GM23338 (cell line): ENCODE measurements around the gene FGF4. TPM values are rescaled to one million over a fixed set of nuclear protein-coding genes. Genes with fewer than 3 reads are reported as not detected.
A peak's percentile ranks its signal among the peaks of the same experiment; 100 is the strongest.

ENCODE experiments used
- ATAC-seq: fragments of 200-7000 bp; cut with Tn5 transposase; 3 replicates; pipeline ENCODE4 v1.9.1; 2020
- DNase-seq: peaks from one replicate; pipeline ENCODE4 v3.0.0-alpha.2; 2015; ENCODE audit warnings: low spot score
- H2AFZ ChIP-seq: fragments of 200-600 bp; sonication (generic); 2 replicates; pipeline ENCODE4 v1.8.0; 2016; ENCODE audit warnings: antibody characterized with exemption, mild to moderate bottlenecking, moderate library complexity
- H3F3A ChIP-seq: fragments of 200-600 bp; sonication (generic); replicated peaks from 2 replicates; pipeline ENCODE4 v1.8.0; 2017; ENCODE audit warnings: antibody characterized with exemption, mixed run types, low read depth
- H3K27ac ChIP-seq: fragments of 200-600 bp; sonication (generic); 2 replicates; pipeline ENCODE4 v1.6.1; 2016; ENCODE audit warnings: low read depth
- H3K27me3 ChIP-seq: fragments of 200-600 bp; sonication (generic); 2 replicates; pipeline ENCODE4 v1.8.0; 2016; ENCODE audit warnings: mild to moderate bottlenecking, mixed run types, moderate library complexity; ENCODE audit not compliant: insufficient read depth
- H3K36me3 ChIP-seq: fragments of 200-600 bp; sonication (generic); 2 replicates; pipeline ENCODE4 v1.8.0; 2016; ENCODE audit warnings: mild to moderate bottlenecking; ENCODE audit not compliant: insufficient read depth
- H3K4me1 ChIP-seq: fragments of 200-600 bp; sonication (generic); 2 replicates; pipeline ENCODE4 v1.8.0; 2016; ENCODE audit warnings: mild to moderate bottlenecking, moderate library complexity; ENCODE audit not compliant: insufficient read depth
- H3K4me2 ChIP-seq: fragments of 200-600 bp; sonication (generic); 2 replicates; pipeline ENCODE4 v1.7.1; 2017; ENCODE audit warnings: mixed run types
- H3K4me3 ChIP-seq: fragments of 200-600 bp; sonication (generic); 2 replicates; pipeline ENCODE4 v1.6.1; 2016; ENCODE audit warnings: mixed run types
- H3K79me2 ChIP-seq: fragments of 200-600 bp; sonication (generic); replicated peaks from 2 replicates; pipeline ENCODE4 v1.8.0; 2017; ENCODE audit warnings: mild to moderate bottlenecking; ENCODE audit not compliant: insufficient read depth
- H3K9me2 ChIP-seq: fragments of 200-600 bp; sonication (generic); 2 replicates; pipeline ENCODE4 v1.8.0; 2017; ENCODE audit not compliant: insufficient read depth
- H4K20me1 ChIP-seq: fragments of 200-600 bp; sonication (generic); replicated peaks from 2 replicates; pipeline ENCODE4 v1.8.0; 2017; ENCODE audit warnings: mild to moderate bottlenecking; ENCODE audit not compliant: insufficient read depth
- H3K27ac Mint-ChIP-seq: 2 replicates; pipeline ENCODE4 v1.8.0; 2020; ENCODE audit warnings: inconsistent platforms, mild to moderate bottlenecking, moderate library complexity, mixed read lengths
- H3K27me3 Mint-ChIP-seq: 3 replicates; pipeline ENCODE4 v1.8.0; 2022; ENCODE audit warnings: low read depth, mild to moderate bottlenecking, moderate library complexity, mixed read lengths, inconsistent platforms; ENCODE audit not compliant: insufficient read depth, poor library complexity
- H3K36me3 Mint-ChIP-seq: 3 replicates; pipeline ENCODE4 v1.8.0; 2021; ENCODE audit warnings: low read depth, mild to moderate bottlenecking, inconsistent platforms, moderate library complexity, mixed read lengths
- H3K4me1 Mint-ChIP-seq: 3 replicates; pipeline ENCODE4 v1.8.0; 2020; ENCODE audit warnings: mild to moderate bottlenecking, inconsistent platforms, mixed read lengths
- H3K4me3 Mint-ChIP-seq: 3 replicates; pipeline ENCODE4 v1.8.0; 2021; ENCODE audit warnings: moderate library complexity, mild to moderate bottlenecking, inconsistent platforms, mixed read lengths
- H3K9me3 Mint-ChIP-seq: 3 replicates; pipeline ENCODE4 v1.8.0; 2020; ENCODE audit warnings: moderate library complexity, mild to moderate bottlenecking, inconsistent platforms, mixed read lengths
- CREB1 ChIP-seq: fragments of 250-450 bp; sonication (Bioruptor Pico); IDR thresholded peaks from 2 replicates; pipeline ENCODE4 v1.5.0; 2020; ENCODE audit warnings: low read depth, mild to moderate bottlenecking, moderate library complexity
- CTCF ChIP-seq, 2 experiments: fragments of 200-600 bp in 1 of 2; sonication (generic) in 1 of 2; conservative IDR thresholded peaks; 2 replicates each; pipeline versions ENCODE4 v1.5.1 to v1.6.1; 2016 to 2017; ENCODE audit warnings: antibody characterized with exemption in 2 of 2, low read depth in 2 of 2, mild to moderate bottlenecking in 2 of 2, moderate library complexity in 1 of 2
- EZH2 ChIP-seq: fragments of 200-600 bp; sonication (generic); IDR thresholded peaks from one replicate; pipeline ENCODE4 v1.8.0; 2017; ENCODE audit warnings: antibody characterized with exemption, mild to moderate bottlenecking, low read depth; ENCODE audit not compliant: unreplicated experiment
- EZH2phosphoT487 ChIP-seq: fragments of 200-600 bp; sonication (generic); IDR thresholded peaks from one replicate; pipeline ENCODE4 v1.8.1; 2018; ENCODE audit warnings: antibody characterized with exemption; ENCODE audit not compliant: unreplicated experiment
- JUNB ChIP-seq: IDR thresholded peaks from one replicate; pipeline ENCODE4 v1.6.1; 2016; ENCODE audit warnings: antibody characterized with exemption; ENCODE audit not compliant: unreplicated experiment
- REST ChIP-seq: IDR thresholded peaks from one replicate; pipeline ENCODE4 v1.6.1; 2018; ENCODE audit warnings: antibody characterized with exemption; ENCODE audit not compliant: unreplicated experiment
- ZNF462 ChIP-seq: fragments of 250-450 bp; sonication (Bioruptor Pico); IDR thresholded peaks from 2 replicates; pipeline ENCODE4 v1.5.0; 2020; ENCODE audit warnings: mild to moderate bottlenecking, moderate library complexity
- polyA plus RNA-seq: library from polyadenylated mRNA; unstranded; fragments of >200 nt; fragmentation: Nextera tagmentation; extraction: Ambion mirVana; gene quantifications from 2 replicates; pipeline ENCODE4 v1.2.1, GENCODE V29; 2016
- total RNA-seq: library from RNA; depleted of rRNA; stranded (reverse); fragments of >200 nt; shearing (Covaris generic); gene quantifications from 2 replicates; pipeline ENCODE4 v1.2.3, GENCODE V29; 2014

Gene FGF4
- total and polyA plus RNA-seq, 2 experiments from 2014 or later: 4.8 to 13.1 TPM

- no peaks in the 10 kb centered on the region for H3K9me2 ChIP-seq
- no peaks in the 10 kb centered on the region for H4K20me1 ChIP-seq
- no peaks in the 10 kb centered on the region for H3K36me3 Mint-ChIP-seq
- H3K4me3 Mint-ChIP-seq: peak overlapping the region; percentile 17; the same call in 1 of the 3 replicates
- H3K4me2 ChIP-seq: peak overlapping the region; percentile 86
- no peak overlapping the region for H3K27ac ChIP-seq
- no peaks in the 10 kb centered on the region for H3K36me3 ChIP-seq
- TF ChIP-seq ZNF462 (CRISPR knock-in tag): no peak
- TF ChIP-seq EZH2phosphoT487: no peak
- TF ChIP-seq JUNB: no peak
- no peak for TF ChIP-seq CREB1 (CRISPR knock-in tag)
- no peak for TF ChIP-seq CTCF (conservative IDR thresholded peaks at IDR 0.05; ENCODE audit: low read depth in 2 of 2)
- no peak for TF ChIP-seq EZH2
- no peak for TF ChIP-seq REST
- ATAC-seq (peak; percentile 28), DNase-seq (peak; percentile 39)
- H3K9me3 Mint-ChIP-seq: peaks cover 4% of the 10 kb centered on the region; the same call in 2 of the 3 replicates
- H3K79me2 ChIP-seq: no peaks in the 10 kb centered on the region; the same call in 1 of the 2 replicates
- peaks cover 52% of the 10 kb centered on the region for H3K27me3 ChIP-seq
- peaks cover 34% of the 10 kb centered on the region for H3K4me1 Mint-ChIP-seq
- peak overlapping the region; percentile 63; the same call in 1 of the 2 replicates for H2AFZ ChIP-seq
- H3K27me3 Mint-ChIP-seq: peaks cover 40% of the 10 kb centered on the region
- no peak overlapping the region for H3K27ac Mint-ChIP-seq
- peak overlapping the region; percentile 60 for H3K4me3 ChIP-seq
- no peaks in the 10 kb centered on the region; the same call in 1 of the 2 replicates for H3F3A ChIP-seq
- peaks cover 42% of the 10 kb centered on the region for H3K4me1 ChIP-seq
Observed at GRCh38 chr11:69773626-69774353, 1.4 kb downstream of the FGF4 start.
